Measurements from ENCODE around the gene EMC10.
A peak's percentile ranks its signal among the peaks of the same experiment; 100 is the strongest.

GRCh38 chr19:50518091-50519005, 42.0 kb downstream of the EMC10 start:
- TF ChIP-seq CTCF (IDR thresholded peaks at IDR 0.05; ENCODE audit: low read length) (peak; percentile 42), EZH2phosphoT487 (IDR thresholded peaks at IDR 0.05; ENCODE audit: low read length) (no peak)
